ENCODE measurements around the gene LRP1B.

The LRP1B gene

GRCh38 chr2:140679752-140680151 is 1451.1 kb downstream of the LRP1B start:
- Histone ChIP-seq H3K36me3 (ENCODE audit: control insufficient read depth, low read length) (no peaks in the 10 kb centered on the region), H4K20me1 (ENCODE audit: control insufficient read depth, insufficient read depth, low read depth, low read length) (no peaks in the 10 kb centered on the region), H3K9me2 (replicated peaks; ENCODE audit: control insufficient read depth, low read length) (no peaks in the 10 kb centered on the region), H3K4me1 (ENCODE audit: control insufficient read depth, low read length) (no peaks in the 10 kb centered on the region), H3K4me3 (ENCODE audit: low read length) (no peak overlapping the region), H3K4me2 (ENCODE audit: low read length) (no peak overlapping the region), H3F3A (ENCODE audit: control insufficient read depth, insufficient read depth) (no peaks in the 10 kb centered on the region), H3K79me2 (ENCODE audit: control insufficient read depth, low read length) (no peaks in the 10 kb centered on the region), H3K27me3 (ENCODE audit: control insufficient read depth, low read length) (no peaks in the 10 kb centered on the region), H3K9me3 (ENCODE audit: control insufficient read depth, insufficient read depth, low read length) (no peaks in the 10 kb centered on the region), H3K27ac (ENCODE audit: low read depth, low read length) (no peak overlapping the region)
- TF ChIP-seq CTCF (IDR thresholded peaks at IDR 0.05; ENCODE audit: low read depth, low read length, poor library complexity, severe bottlenecking) (no peak), EZH2phosphoT487 (IDR thresholded peaks at IDR 0.05; ENCODE audit: borderline replicate concordance, low read length) (no peak)

GRCh38 chr2:140669911-140670310 is 1460.9 kb downstream of the LRP1B start:
- no peaks in the 10 kb centered on the region for H3K79me2 ChIP-seq (ENCODE audit: control insufficient read depth, low read length)
- no peaks in the 10 kb centered on the region for H3K36me3 ChIP-seq (ENCODE audit: control insufficient read depth, low read length)
- no peaks in the 10 kb centered on the region for H3K9me3 ChIP-seq (ENCODE audit: control insufficient read depth, insufficient read depth, low read length)
- H4K20me1 ChIP-seq (ENCODE audit: control insufficient read depth, insufficient read depth, low read depth, low read length): no peaks in the 10 kb centered on the region
- H3F3A ChIP-seq (ENCODE audit: control insufficient read depth, insufficient read depth): no peaks in the 10 kb centered on the region
- no peaks in the 10 kb centered on the region for H3K4me1 ChIP-seq (ENCODE audit: control insufficient read depth, low read length)
- no peak for TF ChIP-seq EZH2phosphoT487 (IDR thresholded peaks at IDR 0.05; ENCODE audit: borderline replicate concordance, low read length)
- TF ChIP-seq CTCF (IDR thresholded peaks at IDR 0.05; ENCODE audit: low read depth, low read length, poor library complexity, severe bottlenecking): no peak
- no peaks in the 10 kb centered on the region for H3K9me2 ChIP-seq (replicated peaks; ENCODE audit: control insufficient read depth, low read length)
- no peak overlapping the region for H3K27ac ChIP-seq (ENCODE audit: low read depth, low read length)
- no peaks in the 10 kb centered on the region for H3K27me3 ChIP-seq (ENCODE audit: control insufficient read depth, low read length)
- H3K4me3 ChIP-seq (ENCODE audit: low read length): no peak overlapping the region
- H3K4me2 ChIP-seq (ENCODE audit: low read length): no peak overlapping the region

- no peaks in the 10 kb centered on the region for H3K27me3 ChIP-seq (ENCODE audit: control insufficient read depth, low read length)
- no peaks in the 10 kb centered on the region for H3K36me3 ChIP-seq (ENCODE audit: control insufficient read depth, low read length)
- TF ChIP-seq CTCF (IDR thresholded peaks at IDR 0.05; ENCODE audit: low read depth, low read length, poor library complexity, severe bottlenecking): no peak
- TF ChIP-seq EZH2phosphoT487 (IDR thresholded peaks at IDR 0.05; ENCODE audit: borderline replicate concordance, low read length): no peak
- no peak overlapping the region for H3K27ac ChIP-seq (ENCODE audit: low read depth, low read length)
- H3K4me1 ChIP-seq (ENCODE audit: control insufficient read depth, low read length): no peaks in the 10 kb centered on the region
- H3K4me2 ChIP-seq (ENCODE audit: low read length): no peak overlapping the region
- no peaks in the 10 kb centered on the region for H3K9me2 ChIP-seq (replicated peaks; ENCODE audit: control insufficient read depth, low read length)
- H3K9me3 ChIP-seq (ENCODE audit: control insufficient read depth, insufficient read depth, low read length): no peaks in the 10 kb centered on the region
- H3K79me2 ChIP-seq (ENCODE audit: control insufficient read depth, low read length): no peaks in the 10 kb centered on the region
- no peak overlapping the region for H3K4me3 ChIP-seq (ENCODE audit: low read length)
- no peaks in the 10 kb centered on the region for H3F3A ChIP-seq (ENCODE audit: control insufficient read depth, insufficient read depth)
- no peaks in the 10 kb centered on the region for H4K20me1 ChIP-seq (ENCODE audit: control insufficient read depth, insufficient read depth, low read depth, low read length)
These were observed 1463.6 kb downstream of the LRP1B start for GRCh38 chr2:140667203-140667602.

- Histone ChIP-seq H3K4me2 (ENCODE audit: low read length) (no peak overlapping the region), H3K79me2 (ENCODE audit: control insufficient read depth, low read length) (no peaks in the 10 kb centered on the region), H3K27me3 (ENCODE audit: control insufficient read depth, low read length) (no peaks in the 10 kb centered on the region), H3K4me1 (ENCODE audit: control insufficient read depth, low read length) (no peaks in the 10 kb centered on the region), H4K20me1 (ENCODE audit: control insufficient read depth, insufficient read depth, low read depth, low read length) (no peaks in the 10 kb centered on the region), H3K9me3 (ENCODE audit: control insufficient read depth, insufficient read depth, low read length) (no peaks in the 10 kb centered on the region), H3K27ac (ENCODE audit: low read depth, low read length) (no peak overlapping the region), H3K36me3 (ENCODE audit: control insufficient read depth, low read length) (no peaks in the 10 kb centered on the region), H3K9me2 (replicated peaks; ENCODE audit: control insufficient read depth, low read length) (no peaks in the 10 kb centered on the region), H3F3A (ENCODE audit: control insufficient read depth, insufficient read depth) (no peaks in the 10 kb centered on the region), H3K4me3 (ENCODE audit: low read length) (no peak overlapping the region)
- TF ChIP-seq EZH2phosphoT487 (IDR thresholded peaks at IDR 0.05; ENCODE audit: borderline replicate concordance, low read length) (no peak), CTCF (IDR thresholded peaks at IDR 0.05; ENCODE audit: low read depth, low read length, poor library complexity, severe bottlenecking) (no peak)
These were observed 1468.3 kb downstream of the LRP1B start for GRCh38 chr2:140662504-140662903.
